WI38 (cell line): ENCODE data around the gene DEGS2.

Source experiments
- H3K4me3 ChIP-seq: 2 replicates; pipeline ENCODE4 v1.5.1; 2011; ENCODE audit warnings: low read depth, mild to moderate bottlenecking, control low read depth, low read length
- TF ChIP-seq, protein P1 (sequence below): IDR thresholded peaks from 2 replicates; pipeline ENCODE4 v1.5.1; 2012; ENCODE audit warnings: low read depth, mild to moderate bottlenecking, control low read depth, low read length

The DEGS2 gene

DNA sequence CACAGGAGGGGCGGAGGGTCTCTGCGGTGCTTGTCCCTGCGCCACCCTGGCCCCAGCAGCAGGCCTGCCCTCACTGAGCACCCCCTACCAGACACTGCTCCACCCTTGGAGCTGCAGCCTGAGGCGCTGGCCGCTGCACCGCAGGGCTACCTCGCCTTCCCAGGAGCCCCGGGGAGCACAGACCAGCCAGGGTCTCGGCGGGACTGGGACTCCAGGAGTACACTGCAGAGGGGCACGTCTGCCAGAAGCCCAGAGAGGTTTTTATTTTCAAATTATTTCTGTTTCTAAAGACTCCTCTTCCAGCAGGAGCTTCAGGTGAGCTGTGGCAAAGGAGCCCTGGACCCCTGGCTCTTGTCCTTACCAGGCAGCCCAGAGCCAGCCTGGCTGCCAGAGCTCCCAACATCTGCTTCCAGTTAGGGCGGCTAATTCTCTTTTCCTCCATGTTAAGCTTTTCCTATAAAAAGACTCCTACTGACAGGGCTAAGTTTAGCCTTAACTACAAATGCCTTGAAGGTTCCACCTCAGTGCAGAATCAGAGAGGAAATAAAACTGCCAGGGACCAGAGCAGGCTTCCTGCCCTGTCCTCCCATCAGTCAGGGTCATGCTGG lies 26.4 kb downstream of the DEGS2 start:
- TF ChIP-seq, protein P1, sequence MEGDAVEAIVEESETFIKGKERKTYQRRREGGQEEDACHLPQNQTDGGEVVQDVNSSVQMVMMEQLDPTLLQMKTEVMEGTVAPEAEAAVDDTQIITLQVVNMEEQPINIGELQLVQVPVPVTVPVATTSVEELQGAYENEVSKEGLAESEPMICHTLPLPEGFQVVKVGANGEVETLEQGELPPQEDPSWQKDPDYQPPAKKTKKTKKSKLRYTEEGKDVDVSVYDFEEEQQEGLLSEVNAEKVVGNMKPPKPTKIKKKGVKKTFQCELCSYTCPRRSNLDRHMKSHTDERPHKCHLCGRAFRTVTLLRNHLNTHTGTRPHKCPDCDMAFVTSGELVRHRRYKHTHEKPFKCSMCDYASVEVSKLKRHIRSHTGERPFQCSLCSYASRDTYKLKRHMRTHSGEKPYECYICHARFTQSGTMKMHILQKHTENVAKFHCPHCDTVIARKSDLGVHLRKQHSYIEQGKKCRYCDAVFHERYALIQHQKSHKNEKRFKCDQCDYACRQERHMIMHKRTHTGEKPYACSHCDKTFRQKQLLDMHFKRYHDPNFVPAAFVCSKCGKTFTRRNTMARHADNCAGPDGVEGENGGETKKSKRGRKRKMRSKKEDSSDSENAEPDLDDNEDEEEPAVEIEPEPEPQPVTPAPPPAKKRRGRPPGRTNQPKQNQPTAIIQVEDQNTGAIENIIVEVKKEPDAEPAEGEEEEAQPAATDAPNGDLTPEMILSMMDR: no peak
- no peak overlapping the region for H3K4me3 ChIP-seq

DNA sequence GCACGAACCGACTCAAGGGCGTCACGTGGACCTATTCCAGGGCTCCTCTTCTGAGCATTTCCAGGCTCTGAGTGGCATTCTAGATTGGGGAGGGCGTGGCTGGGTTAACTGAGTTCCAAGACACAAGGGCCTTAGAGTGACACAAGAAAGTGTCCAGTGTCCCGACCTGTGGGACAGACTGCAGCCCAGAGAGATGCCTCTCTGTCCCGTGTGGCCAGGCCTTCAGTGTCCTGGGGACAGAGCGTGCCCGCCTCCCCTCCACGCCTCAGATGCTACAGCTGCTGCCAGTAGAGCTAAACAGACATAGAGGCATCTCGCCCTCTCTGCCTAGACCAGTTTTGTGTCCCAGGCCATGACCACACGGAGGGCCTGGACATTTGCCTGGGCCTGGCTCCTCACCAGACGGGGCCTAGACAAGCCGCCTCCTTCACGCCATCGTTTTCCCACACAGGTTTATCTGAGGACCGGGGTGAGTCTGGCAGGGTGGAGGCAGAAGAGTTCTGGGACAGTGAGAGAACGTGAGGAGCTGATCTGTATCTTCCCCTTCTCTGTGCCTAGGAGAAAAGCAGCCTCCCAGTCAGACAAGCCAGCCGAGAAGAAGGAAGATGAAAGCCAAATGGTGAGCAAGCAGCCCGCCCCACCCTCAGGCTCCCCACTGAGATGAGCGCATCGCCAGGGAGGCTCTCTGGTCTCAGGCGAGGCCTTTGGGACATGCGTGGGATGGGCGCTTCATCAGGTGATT lies 27.1 kb downstream of the DEGS2 start:
- TF ChIP-seq, protein P1: no peak

DNA sequence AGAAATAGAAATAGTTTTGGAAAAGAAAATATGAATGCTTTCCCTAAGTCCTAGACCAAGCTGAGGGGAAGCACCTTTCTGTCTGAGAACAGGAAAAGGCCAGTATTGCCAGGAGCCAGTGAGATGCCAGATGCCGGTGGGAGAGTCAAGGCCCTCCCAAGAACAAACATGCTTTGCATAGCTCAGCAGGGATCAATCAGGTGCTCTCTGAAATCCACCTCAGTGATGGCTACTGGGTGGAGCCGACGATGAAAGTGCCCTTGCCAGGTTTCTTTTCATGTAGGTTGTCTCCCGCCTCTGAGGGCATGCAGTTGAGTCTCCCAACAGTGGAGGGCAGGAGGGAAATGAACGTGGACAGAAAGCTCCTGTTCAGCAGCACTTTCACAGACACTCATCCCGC lies 28.3 kb downstream of the DEGS2 start:
- TF ChIP-seq, protein P1: no peak
- H3K4me3 ChIP-seq: no peak overlapping the region

More for the DNA sequence above, 27.1 kb downstream of the DEGS2 start:
- no peak overlapping the region for H3K4me3 ChIP-seq

DNA sequence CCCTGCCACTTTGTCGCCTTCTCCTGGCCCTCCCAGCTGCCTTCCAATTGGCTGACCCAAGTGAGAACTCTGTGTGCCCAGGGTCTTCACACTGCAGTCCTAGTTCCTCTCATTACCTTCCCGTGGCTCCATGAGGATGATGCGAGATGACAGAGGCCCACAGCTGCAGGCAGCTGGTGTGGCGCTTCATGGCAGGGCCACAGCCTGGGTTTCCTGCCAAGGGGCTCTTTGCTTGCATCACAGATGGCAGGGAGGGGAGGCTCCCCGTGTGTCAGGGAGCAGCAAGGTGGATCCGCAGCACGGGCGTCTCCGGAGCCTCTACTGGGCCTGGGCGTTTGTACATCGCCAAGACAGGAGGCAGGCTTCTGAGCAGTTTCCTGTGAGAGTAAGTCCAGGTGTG lies 28.9 kb downstream of the DEGS2 start:
- H3K4me3 ChIP-seq: no peak overlapping the region
- TF ChIP-seq, protein P1: no peak

DNA sequence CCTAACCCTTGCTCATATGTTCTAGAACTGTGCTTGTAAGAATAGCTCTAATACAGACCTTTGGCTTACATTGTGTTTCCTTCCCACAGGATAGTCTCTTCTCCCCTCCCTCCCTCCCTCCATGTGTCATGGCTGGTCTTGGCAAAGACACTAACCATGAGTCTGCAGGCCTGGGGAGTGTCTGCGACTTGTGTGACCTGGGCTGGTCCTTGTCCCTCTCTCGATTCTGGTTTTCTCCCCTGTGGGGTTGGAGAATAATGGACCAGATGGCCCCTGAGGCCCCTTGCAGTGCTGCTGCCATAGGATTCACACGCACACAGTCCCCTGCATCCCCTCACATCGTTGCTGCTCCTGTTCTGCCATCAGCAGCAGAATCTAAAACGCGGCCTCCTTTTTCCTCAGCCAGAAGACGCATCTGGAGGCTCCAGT lies 30.3 kb downstream of the DEGS2 start:
- TF ChIP-seq, protein P1: no peak
- no peak overlapping the region for H3K4me3 ChIP-seq

DNA sequence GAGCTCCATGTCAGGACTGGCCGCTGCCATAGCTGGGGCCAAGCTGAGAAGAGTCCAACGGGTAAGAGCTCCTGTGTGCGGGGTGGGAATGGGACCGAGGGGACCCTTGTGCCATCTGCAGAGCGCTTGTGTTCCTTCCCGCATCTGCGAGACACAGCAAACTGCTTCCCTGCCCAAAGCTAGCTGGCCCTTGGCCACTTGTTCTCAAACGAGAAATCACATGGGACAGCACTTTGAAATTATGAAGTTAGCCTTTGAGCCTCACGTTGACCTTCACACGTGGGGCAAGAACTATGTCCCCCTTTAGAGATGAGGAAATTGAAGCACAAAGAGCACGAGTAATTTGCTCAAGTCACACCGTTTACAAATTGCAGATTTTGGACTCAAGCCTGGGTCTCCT lies 30.8 kb downstream of the DEGS2 start:
- TF ChIP-seq, protein P1: no peak
- no peak overlapping the region for H3K4me3 ChIP-seq

DNA sequence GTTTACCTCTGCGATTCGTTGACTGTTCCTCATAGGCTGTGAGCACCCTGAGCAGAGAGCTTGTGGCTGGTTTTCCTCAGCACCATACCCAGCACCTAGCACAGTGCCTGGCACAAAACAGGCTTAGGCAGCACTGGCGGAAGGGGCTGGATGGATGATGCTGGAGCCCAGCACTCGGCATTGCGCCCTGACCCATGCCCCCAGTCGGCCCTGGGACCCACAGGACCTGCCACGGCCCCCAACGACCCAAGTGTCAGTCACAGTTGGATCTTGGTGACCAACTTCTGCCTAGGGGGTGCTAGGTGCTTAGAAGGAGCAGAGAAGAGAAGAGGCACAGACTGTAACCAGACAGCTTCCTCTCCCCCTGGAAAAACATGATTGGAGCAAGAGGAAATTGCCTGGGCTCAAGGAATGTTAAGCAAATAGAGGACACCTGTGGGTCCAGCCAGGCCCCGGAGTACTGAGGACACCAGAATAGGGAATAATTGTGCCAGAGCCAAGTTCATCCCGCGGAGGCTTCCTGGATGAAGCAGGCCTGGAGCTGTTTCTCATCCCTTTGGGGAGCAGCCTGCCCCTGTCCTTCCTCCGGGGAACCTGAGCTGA lies 31.5 kb downstream of the DEGS2 start:
- H3K4me3 ChIP-seq: no peak overlapping the region
- TF ChIP-seq, protein P1: no peak
